GM12878 (cell line): ENCODE data around the gene SEC14L1. TPM values are rescaled to one million over a fixed set of nuclear protein-coding genes. Genes with fewer than 3 reads are reported as not detected.

Source experiments
- ATAC-seq: fragments of 200-7000 bp; cut with Tn5 transposase; 3 replicates; pipeline ENCODE4 v1.9.1; 2020; ENCODE audit warnings: mild to moderate bottlenecking, moderate library complexity
- BruUV-seq: library from RNA; stranded (reverse); fragments of 400-500 nt; replicated peaks from 2 replicates; lab custom pipeline; 2021; lab: Mats Ljungman, UMichigan
- CTCF ChIA-PET: fragments of 300-600 bp; sonication (Branson Sonifier 250); formaldehyde crosslinking; extraction: SDS; loops from one replicate; lab custom pipeline; 2021; ENCODE audit warnings: inconsistent platforms; lab: Yijun Ruan, JAX
- POLR2A ChIA-PET: fragments of 350-600 bp; formaldehyde crosslinking; extraction: SDS; loops from one replicate; lab custom pipeline; 2021; ENCODE audit warnings: inconsistent platforms; lab: Charles Lee
- RAD21 ChIA-PET: fragments of 300-600 bp; sonication (Branson Sonifier 250); formaldehyde crosslinking; loops from one replicate; lab custom pipeline; 2023; ENCODE audit warnings: antibody characterized with exemption; ENCODE audit not compliant: unreplicated experiment; lab: Charles Lee
- SMC1A ChIA-PET: fragments of 300-600 bp; sonication (Branson Sonifier 250); formaldehyde crosslinking; loops from one replicate; lab custom pipeline; 2023; ENCODE audit not compliant: unreplicated experiment, uncharacterized antibody; lab: Charles Lee
- DNase-seq: peaks from one replicate; pipeline ENCODE4 v3.0.0-alpha.2; 2011; ENCODE audit warnings: low read depth, low spot score
- FAIRE-seq: peaks from 3 replicates; lab custom pipeline; 2011; peaks lifted over from hg19 to GRCh38; lab: Jason Lieb, UNC
- H2AFZ ChIP-seq: 2 replicates; pipeline ENCODE4 v1.6.0; 2011; ENCODE audit warnings: low read depth, low read length, control low read depth; ENCODE audit not compliant: control insufficient read depth
- H3K27ac ChIP-seq: 2 replicates; pipeline ENCODE4 v1.5.1; 2011; ENCODE audit warnings: control low read depth; ENCODE audit not compliant: control insufficient read depth, insufficient read depth
- H3K27me3 ChIP-seq, 2 experiments: replicated peaks in 1 of 2; 2 replicates each; pipeline versions ENCODE4 v1.6.0 to v1.6.1; 2011; ENCODE audit warnings: low read length in 1 of 2; ENCODE audit not compliant: control insufficient read depth in 2 of 2, insufficient read depth in 2 of 2
- H3K36me3 ChIP-seq, 2 experiments: 2 replicates each; pipeline ENCODE4 v1.5.1; 2011; ENCODE audit warnings: low read length in 1 of 2; ENCODE audit not compliant: control insufficient read depth in 2 of 2, insufficient read depth in 2 of 2
- H3K4me1 ChIP-seq: 2 replicates; pipeline ENCODE4 v1.6.1; 2011; ENCODE audit warnings: mild to moderate bottlenecking, low read length, moderate library complexity, mixed read lengths; ENCODE audit not compliant: control insufficient read depth, insufficient read depth
- H3K4me2 ChIP-seq: 2 replicates; pipeline ENCODE4 v1.6.0; 2011; ENCODE audit warnings: control low read depth; ENCODE audit not compliant: control insufficient read depth, insufficient read depth
- H3K4me3 ChIP-seq: fragments of 200-600 bp; sonication (generic); 2 replicates; pipeline ENCODE4 v1.5.1; 2016
- H3K79me2 ChIP-seq: 2 replicates; pipeline ENCODE4 v1.6.0; 2011; ENCODE audit warnings: low read length; ENCODE audit not compliant: control insufficient read depth, insufficient read depth
- H3K9ac ChIP-seq: 2 replicates; pipeline ENCODE4 v1.8.0; 2011; ENCODE audit warnings: low read length, control low read depth, mixed read lengths; ENCODE audit not compliant: control insufficient read depth, insufficient read depth
- H3K9me3 ChIP-seq: replicated peaks from 3 replicates; pipeline ENCODE4 v1.5.1; 2011; ENCODE audit warnings: mild to moderate bottlenecking, low read length; ENCODE audit not compliant: control insufficient read depth, insufficient read depth
- H4K20me1 ChIP-seq: 2 replicates; pipeline ENCODE4 v1.6.0; 2011; ENCODE audit not compliant: control insufficient read depth, insufficient read depth
- EGR1 ChIP-seq, 2 experiments: IDR thresholded peaks; 1 replicate in 1 of 2; 2 replicates in 1 of 2; pipeline ENCODE4 v1.6.1; 2011 to 2012; ENCODE audit warnings: low read depth in 2 of 2, low read length in 2 of 2, borderline replicate concordance in 1 of 2, mild to moderate bottlenecking in 1 of 2, moderate library complexity in 1 of 2
- JUND ChIP-seq: IDR thresholded peaks from 2 replicates; pipeline ENCODE4 v1.6.1; 2012; ENCODE audit warnings: low read depth, mild to moderate bottlenecking, low read length, improper control_type of control experiment, moderate library complexity
- NRF1 ChIP-seq: conservative IDR thresholded peaks from 2 replicates; pipeline ENCODE4 v1.6.1; 2011; ENCODE audit warnings: mild to moderate bottlenecking, low read depth, low read length, improper control_type of control experiment
- POLR2A ChIP-seq: IDR thresholded peaks from 2 replicates; pipeline ENCODE4 v1.6.1; 2011; ENCODE audit warnings: low read depth, mild to moderate bottlenecking, low read length
- TCF12 ChIP-seq: IDR thresholded peaks from 2 replicates; pipeline ENCODE4 v1.6.1; 2011; ENCODE audit warnings: low read depth, mild to moderate bottlenecking, low read length
- WGBS: methylation state at CpG from one replicate; pipeline ENCODE4 v1.1.6; 2016; ENCODE audit warnings: low lambda C conversion rate; ENCODE audit not compliant: insufficient replicate concordance, insufficient coverage; ENCODE audit errors: missing lambda C conversion rate; 5-methylcytosine and 5-hydroxymethylcytosine counted together
- in situ Hi-C: fragments of 300-500 bp; cut with MboI; formaldehyde crosslinking; loops from 9 replicates; pipeline ENCODE4 v1.14.3; 2018; ENCODE audit warnings: mixed read lengths
- intact Hi-C: fragments of 100-400 bp; cut with micrococcal nuclease; formaldehyde crosslinking; loops from one replicate; pipeline ENCODE4 v1.14.2; 2022; ENCODE audit not compliant: unreplicated experiment
- polyA plus RNA-seq, 11 experiments: library from polyadenylated mRNA; depleted of rRNA in 4 of 11; unstranded in 6 of 11; stranded (reverse) in 5 of 11; fragments of >200 nt; fragmentation: Nextera tagmentation in 4 of 11; fragmentation: Illumina TruSeq in 1 of 11; extraction: Ambion mirVana in 4 of 11; extraction: Trizol in 1 of 11; gene quantifications; 1 replicate in 1 of 11; 2 replicates in 10 of 11; pipeline versions ENCODE4 v1.2.1 to v1.2.3, GENCODE V29; 2011 to 2016; ENCODE audit warnings: inconsistent platforms in 2 of 11, missing spikeins in 2 of 11, low read depth in 1 of 11
- total RNA-seq, 4 experiments: library from RNA; depleted of rRNA in 3 of 4; stranded (reverse); fragments of >200 nt in 3 of 4; fragmentation: Illumina TruSeq in 1 of 4; extraction: Trizol in 1 of 4; gene quantifications; 2 replicates each; pipeline versions ENCODE4 v1.2.1 to v1.2.3, GENCODE V29; 2013 to 2021

The SEC14L1 gene
- total and polyA plus RNA-seq, 10 of the 15 experiments (the other 5 are each of a cell fraction or from before 2014, with no cell fraction given): 6.3 to 66.1 (median 33.5) TPM

- no peak overlapping the region for H3K9ac ChIP-seq
- no peaks in the 10 kb centered on the region for H3K9me3 ChIP-seq
- no peaks in the 10 kb centered on the region for H4K20me1 ChIP-seq
- no peak for ATAC-seq
- intact Hi-C loops: loop anchor here (5.0 kb wide), 1 partner anchor 103 kb away; no protein-coding TSS in a partner anchor
- H3K27ac ChIP-seq: no peak overlapping the region
- BruUV-seq: no TSS peak
- POLR2A ChIA-PET: interaction anchor here (3.5 kb wide), 1 partner anchor 70 kb away, joined by 18 read pairs; the partner anchor contains the start of gene SEC14L1
- DNase-seq: no peak
- WGBS: 89% methylated on average over 7 of the region's 7 CpGs
- no peak overlapping the region for H3K4me3 ChIP-seq
- H3K4me1 ChIP-seq: peaks cover 50% of the 10 kb centered on the region
- RAD21 ChIA-PET: interaction anchor here (0.7 to 2.9 kb wide), 2 partner anchors 54 to 65 kb away, joined by 3 to 22 read pairs; no protein-coding TSS in a partner anchor
- SMC1A ChIA-PET: interaction anchor here (0.9 kb wide), 1 partner anchor 10 kb away, joined by 3 read pairs; no protein-coding TSS in a partner anchor
- TF ChIP-seq POLR2A (peak; percentile 28; the same call in 1 of the 2 replicates), JUND (no peak)
- no peak for FAIRE-seq
- in situ Hi-C loops: no loop called here
- H3K79me2 ChIP-seq: peaks cover 3% of the 10 kb centered on the region; the same call in 1 of the 2 replicates
- CTCF ChIA-PET: interaction anchor here (0.9 kb wide), 1 partner anchor 64 kb away, joined by 5 read pairs; no protein-coding TSS in a partner anchor
- peaks cover 49 to 72% of the 10 kb centered on the region in 2 experiments for H3K36me3 ChIP-seq
- no peak overlapping the region for H3K4me2 ChIP-seq
- H3K27me3 ChIP-seq: no peaks in the 10 kb centered on the region
- H2AFZ ChIP-seq: no peak overlapping the region
Observed at GRCh38 chr17:77210331-77210730, 69.6 kb downstream of the SEC14L1 start.

- Histone ChIP-seq H3K9ac (no peak overlapping the region), H3K4me3 (no peak overlapping the region)
Observed at GRCh38 chr17:77210946-77211541, 70.3 kb downstream of the SEC14L1 start.

More at GRCh38 chr17:77210946-77211541, 70.3 kb downstream of the SEC14L1 start:
- SMC1A ChIA-PET: interaction anchor here (1.0 to 2.9 kb wide), 6 partner anchors 15 to 71 kb away, joined by 5 to 20 read pairs (median 10); partner anchors contain the start of gene SEC14L1
- POLR2A ChIA-PET: interaction anchor here (1.6 to 3.5 kb wide), 5 partner anchors 22 to 123 kb away, joined by 3 to 18 read pairs (median 9); partner anchors contain the start of gene SEC14L1
- ATAC-seq (no peak), DNase-seq (no peak), FAIRE-seq (no peak)
- Histone ChIP-seq H3K4me2 (peak overlapping the region; percentile 85; the same call in 1 of the 2 replicates), H3K27me3 (no peaks in the 10 kb centered on the region), H3K9me3 (no peaks in the 10 kb centered on the region), H3K79me2 (peaks cover 3% of the 10 kb centered on the region; the same call in 1 of the 2 replicates), H3K4me1 (peaks cover 43% of the 10 kb centered on the region), H4K20me1 (no peaks in the 10 kb centered on the region), H3K27ac (peak overlapping the region; percentile 92), H3K36me3 (peaks cover 50 to 70% of the 10 kb centered on the region in 2 experiments), H2AFZ (no peak overlapping the region)
- no TSS peak for BruUV-seq
- CTCF ChIA-PET: interaction anchor here (1.1 to 4.5 kb wide), 6 partner anchors 29 to 124 kb away, joined by 3 to 17 read pairs (median 6); no protein-coding TSS in a partner anchor
- peak; percentile 22; the same call in 1 of the 2 replicates for TF ChIP-seq TCF12
- peak in 1 of 2 experiments; percentile 58; a peak in 1 of 3 replicates for TF ChIP-seq EGR1 (IDR thresholded peaks at IDR 0.05; ENCODE audit: borderline replicate concordance in 1 of 2, low read depth in 2 of 2, low read length in 2 of 2)
- TF ChIP-seq NRF1: no peak
- in situ Hi-C loops: no loop called here
- RAD21 ChIA-PET: interaction anchor here (0.9 to 3.4 kb wide), 4 partner anchors 46 to 113 kb away, joined by 3 to 24 read pairs (median 14); no protein-coding TSS in a partner anchor
- intact Hi-C loops: loop anchor here (5.0 kb wide), 1 partner anchor 104 kb away; no protein-coding TSS in a partner anchor
- WGBS: 94% methylated on average over 22 of the region's 22 CpGs
